CMK (cell line): ENCODE data around the gene PHKA2.

Experiments used
- DNase-seq: peaks from one replicate; pipeline ENCODE4 v3.0.0-alpha.2; 2010; ENCODE audit warnings: low read depth

PHKA2 gene

DNA sequence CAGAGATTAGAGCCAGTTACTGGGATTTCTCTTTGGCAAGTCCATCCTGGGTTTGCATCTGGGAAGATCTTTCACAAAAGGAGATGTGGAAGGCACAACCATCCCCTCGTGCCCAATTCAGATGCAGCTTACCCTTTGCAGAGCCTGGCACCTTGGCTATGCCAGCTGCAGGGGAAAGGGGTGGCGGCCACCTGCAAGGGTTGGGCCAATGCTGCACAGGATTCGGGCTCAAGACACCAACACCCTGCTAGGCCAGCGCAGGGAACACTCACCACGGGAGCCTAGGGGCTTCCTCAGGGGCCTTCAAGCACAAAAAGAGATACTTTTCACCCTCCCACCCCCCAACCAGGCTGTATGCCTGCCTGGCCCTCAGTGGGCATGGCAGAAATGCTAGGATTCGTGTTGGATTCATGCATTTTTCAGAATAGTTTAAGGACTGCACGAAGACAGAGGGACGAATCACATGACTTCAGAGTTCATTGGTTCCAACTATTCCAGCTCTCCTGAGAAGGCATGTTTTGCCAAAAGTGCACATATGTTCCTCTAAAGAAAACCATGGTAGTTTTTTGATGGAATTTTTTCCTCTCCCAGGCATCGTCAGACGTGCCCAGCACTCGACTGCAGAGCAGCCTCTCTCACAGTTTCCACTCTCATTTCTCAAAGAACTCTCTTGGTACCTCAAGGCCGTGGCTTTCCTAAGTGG is 94.4 kb downstream of the PHKA2 start:
- DNase-seq = no peak

DNA sequence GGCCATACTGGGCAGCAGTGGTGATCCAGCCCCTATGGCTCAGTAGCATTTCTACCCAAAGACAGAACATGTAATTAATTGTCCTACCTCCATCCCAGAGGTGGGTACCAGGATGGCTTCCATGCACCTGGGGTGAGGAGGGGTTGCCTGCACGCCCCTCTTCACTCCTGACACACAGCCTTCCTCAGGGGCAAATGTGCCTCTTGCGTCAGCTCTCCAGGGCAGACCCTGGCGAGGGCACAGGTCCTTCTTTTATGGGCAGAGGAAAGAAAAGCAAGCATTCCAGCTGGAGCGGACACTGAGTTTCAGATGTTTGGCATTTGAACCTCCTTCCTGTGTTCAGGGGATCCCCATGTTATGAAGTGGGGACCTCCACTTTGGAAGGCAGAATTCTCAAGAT is 95.6 kb downstream of the PHKA2 start:
- no peak for DNase-seq

DNA sequence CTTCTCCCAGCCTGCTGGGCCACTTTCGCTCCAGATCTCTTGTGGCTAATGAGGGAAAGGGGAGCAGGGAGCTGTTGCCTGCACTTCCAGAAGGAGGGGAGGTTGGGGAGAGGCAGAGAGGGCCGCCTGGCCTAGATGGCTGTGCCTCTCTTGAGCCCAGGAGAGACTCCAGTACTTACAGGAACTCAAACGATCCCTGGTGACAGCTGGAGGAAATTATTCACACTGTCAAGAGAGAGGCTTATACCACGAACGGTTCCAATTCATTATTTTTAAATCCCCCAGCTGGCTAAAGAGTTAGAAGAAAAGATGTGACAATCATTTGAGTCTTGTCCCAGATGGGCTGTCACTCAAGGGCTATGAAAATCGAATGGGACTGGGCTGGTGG is 96.1 kb downstream of the PHKA2 start:
- no peak for DNase-seq

DNA sequence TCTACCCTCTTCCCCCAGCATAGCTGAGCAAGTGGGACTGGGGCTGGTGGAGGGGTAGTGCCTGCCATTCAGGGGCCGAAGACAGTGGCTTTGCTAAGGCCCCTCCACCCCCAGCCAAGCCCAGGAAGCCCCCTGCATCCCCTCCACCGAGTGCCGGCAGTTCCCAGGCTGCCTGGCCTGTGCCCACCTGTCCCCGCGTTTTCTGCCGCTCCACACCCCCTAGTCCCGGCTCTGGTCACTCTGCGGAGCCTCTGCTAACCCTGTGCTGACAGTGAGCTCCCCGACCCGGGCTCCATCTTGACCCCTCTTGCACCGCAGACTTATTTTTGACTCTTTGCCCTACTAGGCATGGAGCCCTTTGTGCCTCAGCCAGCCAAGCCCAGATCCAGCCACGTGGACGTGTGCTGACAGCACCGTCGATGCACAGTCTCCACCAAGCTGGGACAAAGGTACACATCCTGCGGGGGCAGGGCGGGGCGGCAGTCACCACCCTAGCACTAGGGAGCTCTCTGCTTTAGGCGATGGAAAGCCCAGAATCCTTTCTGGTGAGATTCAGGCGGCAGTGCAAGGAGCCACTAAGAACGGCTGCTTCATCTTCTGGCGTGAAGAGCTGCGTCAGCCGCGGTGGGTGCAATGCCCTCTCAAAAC is 96.6 kb downstream of the PHKA2 start:
- no peak for DNase-seq

DNA sequence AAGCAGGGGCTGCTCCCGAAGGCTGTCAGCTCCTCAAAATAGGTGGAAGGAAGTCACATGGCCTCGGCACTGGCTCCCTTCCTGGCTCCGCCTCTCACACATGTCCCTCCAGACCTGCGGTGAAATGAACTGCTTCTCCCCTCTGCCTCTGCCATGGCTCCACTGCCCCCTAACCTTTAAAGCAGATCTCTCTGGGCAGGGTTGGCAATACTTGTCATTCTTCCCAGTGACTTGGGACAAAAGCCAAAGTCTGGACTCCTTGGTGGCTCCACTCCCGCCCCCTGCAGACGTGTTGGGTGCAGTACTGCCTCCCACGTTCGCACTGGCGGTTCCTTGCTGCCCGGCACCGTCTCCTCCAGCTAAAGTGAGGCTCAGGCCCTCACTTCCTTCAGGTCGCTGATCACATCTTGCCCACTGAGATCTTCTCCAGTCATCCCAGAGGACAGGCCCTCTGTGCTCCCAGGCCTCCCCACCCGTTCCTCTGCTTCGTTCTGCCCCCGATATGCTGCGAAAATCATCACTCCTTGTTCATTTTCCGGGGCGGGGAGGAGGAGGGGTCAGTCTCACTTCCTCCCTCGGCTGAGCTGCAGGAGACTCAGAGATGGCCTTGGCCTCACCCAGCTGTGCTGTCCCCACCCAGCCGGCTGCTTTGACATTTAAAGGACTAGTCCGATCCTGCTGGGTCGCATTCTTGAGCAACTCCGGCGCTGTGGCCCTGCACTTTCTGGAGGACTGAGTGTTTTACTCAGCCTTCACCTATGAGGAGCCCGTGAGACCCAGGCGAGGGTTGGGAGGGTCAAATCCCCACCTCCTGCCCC is 97.4 kb downstream of the PHKA2 start:
- peak; percentile 20 for DNase-seq

DNA sequence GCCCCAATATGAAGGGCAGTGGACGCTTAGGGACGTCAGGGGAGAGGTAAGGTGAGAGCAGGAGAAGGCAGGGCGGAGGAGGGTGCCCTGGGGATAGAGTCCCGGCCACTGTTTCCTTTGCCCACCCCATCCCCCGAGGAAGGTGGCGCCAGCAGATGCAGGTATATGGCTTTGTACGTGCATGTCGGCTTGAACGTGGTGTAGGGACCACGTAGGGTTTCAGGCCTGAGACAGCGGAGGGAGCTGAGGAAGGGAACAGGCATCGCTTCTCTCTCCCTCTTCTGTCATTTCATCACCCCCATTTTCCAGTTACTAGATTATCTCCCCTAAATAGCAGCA is 97.9 kb downstream of the PHKA2 start:
- DNase-seq = no peak

DNA sequence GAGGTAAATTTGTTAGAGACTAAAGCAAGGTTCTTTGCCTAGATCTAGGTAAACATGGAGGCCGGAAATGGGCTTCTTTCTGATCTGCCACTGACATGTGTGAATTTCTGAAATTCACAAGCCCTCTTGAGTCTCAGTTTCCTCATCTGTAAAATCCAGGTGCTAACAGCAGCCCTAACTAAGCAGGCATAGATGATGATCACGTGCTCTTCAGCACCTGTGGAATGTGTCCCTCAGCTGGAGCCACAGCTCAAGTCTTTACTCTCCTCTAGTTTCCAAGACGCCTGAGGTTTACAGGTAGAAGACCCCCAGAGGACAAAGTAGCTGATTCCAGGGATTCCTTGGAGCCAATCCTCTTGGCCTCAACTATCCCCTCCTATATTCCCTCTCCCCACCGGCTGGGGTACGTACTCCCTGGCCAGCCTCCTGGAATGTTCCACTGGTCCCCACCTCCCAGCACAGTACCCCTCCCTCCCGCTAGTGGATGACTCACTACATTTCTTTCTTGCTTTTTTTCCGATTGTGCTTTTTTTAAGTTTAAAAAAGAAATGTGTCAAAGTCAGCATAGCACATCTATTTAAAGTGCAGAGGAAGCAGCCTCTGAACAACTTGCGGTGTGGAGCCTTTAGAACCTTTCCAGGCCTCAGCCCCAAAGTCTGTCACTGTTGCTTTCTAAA is 98.4 kb downstream of the PHKA2 start:
- no peak for DNase-seq

DNA sequence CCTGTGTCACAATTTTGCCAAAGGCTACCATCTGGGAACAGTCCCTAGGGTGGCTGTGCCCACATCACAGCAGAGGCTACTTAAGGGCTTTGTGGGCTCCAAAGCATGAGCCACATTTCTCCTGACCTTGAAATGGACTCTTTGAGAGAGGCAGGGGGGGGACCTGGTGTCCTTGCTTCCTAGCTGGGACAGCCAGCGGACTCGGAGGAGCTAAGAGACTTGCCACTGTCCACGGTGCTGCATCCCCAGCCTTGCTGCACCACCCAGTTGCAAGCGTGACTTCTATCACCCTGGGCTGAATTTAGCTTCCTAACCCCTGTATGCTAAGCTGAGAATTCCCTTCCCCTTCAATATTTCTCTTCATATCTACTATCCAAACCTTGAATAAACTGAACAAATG is 99.0 kb downstream of the PHKA2 start:
- no peak for DNase-seq

DNA sequence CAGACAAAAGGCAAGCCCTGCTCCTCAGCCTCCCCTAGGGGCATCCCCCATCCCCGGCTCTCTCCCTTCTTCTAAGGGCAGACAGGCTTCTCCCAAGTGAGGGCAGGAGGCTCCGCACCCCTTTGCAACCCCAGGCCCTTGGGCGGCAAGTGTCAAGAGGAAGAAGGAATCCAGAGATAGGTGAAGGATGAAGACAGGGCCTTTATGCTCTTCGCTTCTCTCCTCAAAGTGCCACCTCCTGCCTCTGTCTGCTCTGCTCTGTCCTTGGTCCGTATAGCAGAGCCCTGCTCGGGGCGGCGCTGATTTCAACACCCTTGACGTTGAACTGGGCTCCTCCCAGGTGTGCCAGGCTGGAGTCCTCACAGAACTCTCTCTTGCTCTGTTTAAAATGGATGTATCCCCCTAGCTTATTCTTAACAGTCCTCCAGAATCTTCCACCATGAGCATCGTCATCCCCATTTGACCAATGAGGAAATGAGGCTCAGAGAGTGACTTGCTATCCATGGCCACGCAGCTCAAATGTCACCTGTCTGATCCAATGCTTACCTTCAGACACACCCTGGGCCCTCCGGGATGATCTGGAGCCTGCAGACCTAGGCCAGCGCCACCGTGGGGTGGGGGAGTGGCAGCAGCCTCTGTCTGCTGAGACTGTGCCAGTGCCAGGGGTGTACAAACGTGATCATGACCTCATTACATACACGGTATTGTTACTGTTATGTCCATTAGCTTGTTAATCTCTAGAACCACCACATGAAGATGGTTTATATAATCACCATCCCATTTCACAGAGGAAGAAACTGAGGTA is 99.8 kb downstream of the PHKA2 start:
- no peak for DNase-seq

DNA sequence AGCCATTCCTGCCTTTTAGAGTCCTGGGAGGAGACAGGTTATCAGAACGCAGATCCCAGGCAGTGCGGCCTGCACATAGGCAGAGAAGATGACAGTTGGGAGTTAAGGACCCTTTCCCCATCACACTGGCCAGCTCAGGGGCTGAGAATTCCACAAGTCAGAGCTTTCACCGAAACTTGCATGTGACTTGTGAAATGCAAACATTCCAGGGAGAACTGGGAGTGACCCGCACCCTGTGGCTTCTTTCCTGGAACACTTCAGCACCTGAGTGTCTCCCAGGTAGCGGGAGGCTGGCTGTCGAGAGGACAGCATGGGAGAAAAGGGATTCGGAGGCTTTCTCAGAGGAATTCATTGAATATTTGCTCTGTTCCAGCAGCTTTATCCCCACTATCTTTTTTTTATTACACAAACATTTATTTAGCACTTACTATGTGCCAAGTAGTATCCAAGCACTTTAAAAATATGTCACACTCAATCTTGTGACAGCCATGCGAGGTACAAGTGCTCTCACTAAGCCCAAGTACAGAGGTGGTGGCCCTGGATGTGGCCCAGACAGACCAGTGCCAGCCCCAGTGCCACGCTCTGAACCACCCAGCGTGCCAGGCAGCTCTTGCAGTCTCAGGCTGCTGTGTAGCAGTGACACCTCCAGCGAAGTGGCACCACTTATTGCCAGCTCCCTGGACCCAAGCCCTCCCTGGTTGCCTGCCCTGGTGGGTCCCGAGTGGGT is 100.5 kb downstream of the PHKA2 start:
- DNase-seq = no peak

DNA sequence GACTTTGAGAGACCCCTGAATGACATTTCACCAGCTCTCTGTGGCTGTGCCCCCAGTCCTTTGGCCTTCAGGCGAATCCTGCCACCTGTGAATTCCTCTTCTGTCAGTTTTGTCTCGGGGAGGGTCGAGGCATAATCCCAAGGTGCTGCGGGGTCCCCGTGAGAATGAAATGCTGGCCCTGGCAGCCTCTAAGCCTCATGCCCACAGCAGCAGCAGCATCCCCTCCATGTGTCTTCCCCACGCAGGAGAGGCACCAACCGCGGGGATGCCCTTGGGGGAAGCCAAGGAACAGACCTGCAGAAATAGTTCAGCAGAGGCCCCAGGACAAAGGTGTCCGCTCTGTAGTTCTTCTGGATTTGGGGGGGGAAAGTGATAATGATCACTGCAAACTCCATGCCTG is 104.8 kb downstream of the PHKA2 start:
- DNase-seq = no peak

DNA sequence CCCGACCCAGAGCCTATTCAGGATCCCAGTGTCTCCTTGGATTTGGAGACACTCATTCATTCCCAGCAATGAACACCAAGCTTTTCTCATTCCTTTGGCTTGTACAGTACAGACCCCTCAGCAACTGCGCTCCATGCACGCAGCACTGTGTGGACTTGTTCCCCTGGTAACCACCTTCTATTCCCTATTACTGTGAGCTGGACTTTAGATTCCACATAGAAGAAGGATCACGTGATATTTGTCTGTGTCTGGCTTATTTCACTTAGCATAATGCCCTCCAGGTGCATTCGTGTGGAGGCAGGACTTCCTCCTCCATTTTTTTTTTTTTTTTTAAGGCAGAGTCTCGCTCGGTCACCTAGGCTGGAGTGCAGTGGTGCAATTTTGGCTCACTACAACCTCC is 106.4 kb downstream of the PHKA2 start:
- DNase-seq = no peak

DNA sequence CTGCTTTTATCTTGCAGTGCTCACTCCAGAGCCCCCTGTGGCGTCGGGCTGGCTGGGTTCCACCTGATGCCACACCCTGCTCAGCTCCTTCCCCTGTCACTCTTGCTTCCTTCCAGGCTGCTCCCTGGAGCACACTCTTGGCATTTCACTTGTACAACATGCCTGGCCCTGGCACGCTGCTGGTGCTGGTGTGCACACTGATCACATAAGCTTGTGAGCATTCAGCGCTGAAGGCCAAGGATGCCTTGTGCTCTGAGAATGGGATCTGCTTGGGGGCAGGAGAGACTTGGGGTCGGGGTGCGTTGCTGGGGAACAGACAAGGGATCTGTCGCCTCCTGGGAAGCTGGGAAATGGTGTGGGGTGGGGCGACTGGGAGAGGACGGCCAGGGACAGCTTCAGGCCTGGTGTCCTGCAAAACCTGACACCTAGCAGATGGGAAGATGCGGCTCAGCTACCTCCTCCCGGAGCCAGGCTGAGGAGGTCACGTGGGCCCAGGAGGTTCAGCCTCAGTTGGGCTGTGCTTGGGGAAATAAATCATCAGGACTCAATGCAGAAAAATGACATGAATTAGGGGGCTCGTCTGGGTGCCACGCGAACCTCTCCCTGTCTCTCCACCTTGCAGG is 108.5 kb downstream of the PHKA2 start:
- no peak for DNase-seq

DNA sequence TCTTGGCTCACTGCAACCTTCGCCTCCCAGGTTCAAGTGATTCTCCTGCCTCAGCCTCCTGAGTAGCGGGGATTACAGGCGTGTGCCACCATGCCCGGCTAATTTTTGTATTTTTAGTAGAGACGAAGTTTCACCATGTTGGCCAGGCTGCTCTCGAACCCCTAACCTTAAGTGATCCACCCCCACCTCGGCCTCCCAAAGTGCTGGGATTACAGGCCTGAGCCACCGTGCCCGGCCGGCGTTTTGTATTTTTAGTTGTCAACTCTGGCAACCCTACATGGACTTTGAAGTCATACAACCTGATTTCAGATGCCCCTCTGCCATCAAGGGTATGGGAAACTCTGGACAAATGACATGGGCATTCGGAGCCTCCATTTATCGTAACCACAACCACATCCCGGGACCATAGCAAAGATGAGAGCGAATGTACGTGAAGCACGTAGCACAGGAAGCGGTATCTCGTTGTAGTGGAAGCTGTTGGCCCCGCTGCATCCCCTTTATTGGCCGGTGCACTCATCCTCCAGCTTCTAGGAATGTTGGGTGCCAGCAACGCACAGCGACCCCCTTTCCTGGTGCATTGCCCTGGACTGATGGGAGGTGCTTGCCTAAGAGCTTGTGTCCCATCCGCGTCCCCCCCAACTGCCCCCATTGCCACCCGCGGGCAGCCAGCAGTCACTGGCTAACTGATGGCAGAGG is 109.2 kb downstream of the PHKA2 start:
- no peak for DNase-seq

DNA sequence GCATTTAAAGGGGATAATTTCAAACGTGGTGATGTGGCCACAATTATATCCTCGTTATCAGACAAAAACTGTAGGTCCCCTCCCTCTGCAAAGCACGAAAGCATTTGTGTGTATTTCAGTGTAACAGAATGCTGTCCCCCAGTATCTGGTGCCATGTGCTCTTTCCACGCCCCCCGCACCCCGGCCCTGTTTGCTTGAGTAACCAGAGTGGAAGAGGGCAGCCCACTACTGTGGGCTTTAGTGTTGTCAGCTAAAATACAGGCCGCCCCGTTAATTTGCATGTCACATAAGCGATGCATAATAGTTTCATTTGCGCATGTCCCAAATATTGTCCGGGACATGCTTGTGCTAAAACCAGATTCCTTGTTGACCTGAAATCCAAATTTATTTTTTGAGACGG is 110.1 kb downstream of the PHKA2 start:
- DNase-seq = no peak

DNA sequence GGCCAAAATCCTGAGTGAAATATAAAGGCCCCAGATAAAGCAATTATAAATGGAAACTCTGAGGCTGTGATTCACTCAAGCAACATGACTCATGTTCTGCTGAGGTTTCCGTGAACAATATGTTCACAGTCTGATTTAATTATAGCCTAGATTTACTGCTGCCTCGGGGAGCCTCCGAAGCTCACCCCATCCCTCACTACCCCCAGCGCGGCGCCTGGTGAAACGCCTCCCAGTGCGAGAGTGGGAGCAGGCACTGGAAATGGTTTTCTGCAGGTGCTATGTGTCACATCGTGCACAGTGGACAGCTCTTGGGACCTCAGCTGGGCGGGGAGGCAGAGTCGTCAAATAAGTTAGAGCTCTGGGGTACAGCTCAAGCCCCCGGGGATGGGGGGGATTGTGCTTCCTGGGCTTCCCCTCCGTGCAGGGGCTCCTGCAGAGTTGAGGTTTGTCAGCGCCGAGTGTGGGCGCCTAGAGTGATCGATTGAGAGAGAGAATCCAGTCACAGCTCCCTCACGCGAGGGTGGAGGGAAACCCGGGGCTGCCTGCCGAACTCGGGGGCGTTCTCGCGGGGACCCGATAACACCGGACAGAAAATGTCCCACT is 110.6 kb downstream of the PHKA2 start:
- DNase-seq = no peak

DNA sequence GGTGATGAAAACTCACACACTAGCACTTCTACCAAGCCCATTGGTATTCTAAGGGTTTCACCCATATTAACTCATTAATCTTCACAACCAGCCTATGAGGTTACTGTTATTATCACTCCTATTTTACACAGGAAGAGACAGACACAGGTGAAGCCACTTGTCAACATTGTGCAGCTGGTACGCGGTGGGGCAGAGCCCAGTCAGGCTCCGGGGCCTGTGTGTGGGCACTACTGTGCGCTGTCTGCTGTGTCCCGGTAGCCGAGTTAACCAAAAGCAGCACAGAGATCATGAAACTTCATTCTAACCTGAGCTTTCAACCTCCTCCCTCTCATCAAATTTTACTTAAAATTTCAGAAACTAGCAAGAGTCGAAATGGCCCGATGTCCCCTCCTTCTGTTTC is 111.3 kb downstream of the PHKA2 start:
- DNase-seq = no peak

DNA sequence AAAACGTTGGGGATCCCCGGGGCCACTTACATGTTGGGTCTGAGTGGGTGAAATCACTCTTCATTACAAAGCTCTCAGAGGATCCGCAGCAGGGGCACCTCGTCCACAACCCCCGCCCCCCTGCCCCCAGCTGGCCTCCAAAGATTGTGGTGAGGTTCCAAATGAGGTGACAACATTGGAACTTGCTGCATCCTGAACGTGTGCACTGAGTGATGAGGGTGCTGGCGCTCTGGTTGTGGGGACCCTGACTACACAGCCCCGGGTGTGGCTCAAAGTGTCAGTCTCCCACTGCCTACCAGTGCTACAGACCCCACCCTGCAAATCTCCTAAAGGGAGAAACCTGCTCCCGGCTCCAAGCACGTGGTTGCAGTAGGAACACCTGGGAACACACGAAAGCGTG is 111.9 kb downstream of the PHKA2 start:
- no peak for DNase-seq

DNA sequence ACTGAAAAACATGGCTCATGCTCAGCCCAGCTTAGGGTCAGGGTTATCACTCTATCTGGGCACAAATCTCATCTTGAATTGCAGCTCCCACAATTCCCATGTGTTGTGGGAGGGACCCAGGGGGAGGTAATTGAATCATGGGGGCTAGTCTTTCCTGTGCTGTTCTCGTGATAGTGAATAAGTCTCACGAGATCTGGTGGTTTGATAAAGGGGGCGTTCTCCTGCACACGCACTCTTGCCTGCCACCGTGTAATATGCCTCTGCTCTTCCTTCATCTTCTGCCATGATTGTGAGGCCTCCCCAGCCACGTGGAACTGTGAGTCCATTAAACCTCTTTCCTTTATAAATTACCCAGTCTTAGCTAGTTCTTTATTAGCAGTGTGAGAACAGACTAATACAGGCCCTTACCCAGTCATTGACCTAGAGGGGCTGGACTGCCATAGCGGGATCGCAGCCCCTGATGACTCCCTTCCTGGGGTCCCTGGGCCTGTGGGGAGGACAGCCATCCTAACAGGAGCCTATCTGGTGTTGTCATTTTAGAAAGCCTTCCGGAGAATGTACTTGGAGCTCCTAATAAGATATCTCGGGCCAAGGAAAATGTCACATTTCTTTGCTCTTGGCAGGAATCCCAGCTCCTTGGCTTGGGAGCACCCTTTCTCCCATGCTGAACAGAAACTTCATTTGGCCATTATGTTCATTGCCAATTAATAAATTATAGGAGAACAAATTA is 112.6 kb downstream of the PHKA2 start:
- DNase-seq = no peak
